A549 (cell line): Measurements from ENCODE around the gene SMC6. TPM values are rescaled to one million over a fixed set of nuclear protein-coding genes. Genes with fewer than 3 reads are reported as not detected.
A peak's percentile ranks its signal among the peaks of the same experiment; 100 is the strongest.

Source experiments
- ATAC-seq, 2 experiments: fragments of 200-7000 bp in 1 of 2; fragments of >200 bp in 1 of 2; cut with Nextera tagmentation in 1 of 2; cut with Tn5 transposase in 1 of 2; 3 replicates each; pipeline versions ENCODE4 v1.8.0 to v1.9.1; 2018 to 2020; ENCODE audit warnings: mild to moderate bottlenecking in 1 of 2, moderate library complexity in 1 of 2
- CTCF ChIA-PET: fragments of 300-600 bp; sonication (Branson Sonifier 250); formaldehyde crosslinking; extraction: SDS; loops from one replicate; lab custom pipeline; 2021; ENCODE audit warnings: antibody characterized with exemption, inconsistent platforms; lab: Yijun Ruan, JAX
- POLR2A ChIA-PET: fragments of 350-600 bp; formaldehyde crosslinking; extraction: SDS; loops from one replicate; lab custom pipeline; 2021; ENCODE audit warnings: antibody characterized with exemption, inconsistent platforms; lab: Yijun Ruan, JAX
- DNase-seq, 2 experiments: peaks; one replicate each; pipeline versions ENCODE4 v3.0.0 to v3.0.0-alpha.2; 2011 to 2016; ENCODE audit warnings: low read depth in 1 of 2, low spot score in 1 of 2
- FAIRE-seq: peaks from 2 replicates; lab custom pipeline; 2011; peaks lifted over from hg19 to GRCh38; lab: Jason Lieb, UNC
- H3K27ac ChIP-seq, 2 experiments: fragments of >200 bp; sonication (Bioruptor Twin); formaldehyde crosslinking; 3 replicates each; pipeline ENCODE4 v1.5.1; 2016 to 2017
- H3K4me1 ChIP-seq: fragments of >200 bp; sonication (Bioruptor Twin); formaldehyde crosslinking; 3 replicates; pipeline ENCODE4 v1.6.1; 2016
- H3K4me2 ChIP-seq: fragments of >200 bp; sonication (Bioruptor Twin); formaldehyde crosslinking; 3 replicates; pipeline ENCODE4 v1.6.1; 2016
- H3K4me3 ChIP-seq: fragments of >200 bp; sonication (Bioruptor Twin); formaldehyde crosslinking; 3 replicates; pipeline ENCODE4 v1.5.1; 2016
- H3K9me3 ChIP-seq: fragments of >200 bp; sonication (Bioruptor Twin); formaldehyde crosslinking; 3 replicates; pipeline ENCODE4 v1.6.1; 2016
- CBX8 ChIP-seq: fragments of 200-600 bp; sonication (generic); IDR thresholded peaks from 2 replicates; pipeline ENCODE4 v1.6.1; 2016
- CHD2 ChIP-seq: fragments of 150-350 bp; IDR thresholded peaks from 2 replicates; pipeline ENCODE4 v1.6.1; 2014; ENCODE audit warnings: low read length; ENCODE audit not compliant: partially characterized antibody
- CHD4 ChIP-seq: fragments of 200-600 bp; sonication (generic); IDR thresholded peaks from 2 replicates; pipeline ENCODE4 v1.6.1; 2016; ENCODE audit warnings: antibody characterized with exemption, mild to moderate bottlenecking, borderline replicate concordance
- EHF ChIP-seq: fragments of 250-450 bp; sonication (Bioruptor Pico); IDR thresholded peaks from 2 replicates; pipeline ENCODE4 v1.5.0; 2020; ENCODE audit warnings: mild to moderate bottlenecking
- FOSL2 ChIP-seq, 2 experiments: fragments of 450-650 bp in 1 of 2; fragments of >200 bp in 1 of 2; sonication (Bioruptor Twin) in 1 of 2; formaldehyde crosslinking; IDR thresholded peaks; 2 replicates each; pipeline versions ENCODE4 v1.5.0 to v1.6.1; 2016 to 2020; ENCODE audit warnings: mild to moderate bottlenecking in 1 of 2, moderate library complexity in 1 of 2
- HEYL ChIP-seq: fragments of 250-450 bp; sonication (Bioruptor Pico); IDR thresholded peaks from 2 replicates; pipeline ENCODE4 v1.8.0; 2021; ENCODE audit warnings: mild to moderate bottlenecking, moderate library complexity
- HOXA7 ChIP-seq: fragments of 250-450 bp; sonication (Bioruptor Pico); IDR thresholded peaks from 2 replicates; pipeline ENCODE4 v1.5.0; 2020; ENCODE audit warnings: mild to moderate bottlenecking, moderate library complexity
- JUN ChIP-seq, 2 experiments: fragments of >200 bp; sonication (Bioruptor Twin); formaldehyde crosslinking; IDR thresholded peaks; 2 replicates in 1 of 2; 3 replicates in 1 of 2; pipeline ENCODE4 v1.6.1; 2016 to 2017
- MAFK ChIP-seq: fragments of 450-650 bp; IDR thresholded peaks from 2 replicates; pipeline ENCODE4 v1.6.1; 2014; ENCODE audit not compliant: partially characterized antibody
- MAZ ChIP-seq: fragments of 150-350 bp; IDR thresholded peaks from 2 replicates; pipeline ENCODE4 v1.6.1; 2014; ENCODE audit warnings: antibody characterized with exemption, low read depth, low read length, borderline replicate concordance
- POLR2AphosphoS2 ChIP-seq: conservative IDR thresholded peaks from 2 replicates; pipeline ENCODE4 v1.6.1; 2012; ENCODE audit warnings: low read length, improper control_type of control experiment, inconsistent platforms
- RARB ChIP-seq: fragments of 250-450 bp; sonication (Bioruptor Pico); IDR thresholded peaks from 2 replicates; pipeline ENCODE4 v1.8.0; 2021; ENCODE audit warnings: mild to moderate bottlenecking, moderate library complexity
- RFX5 ChIP-seq: fragments of 450-650 bp; IDR thresholded peaks from 2 replicates; pipeline ENCODE4 v1.7.1; 2014; ENCODE audit warnings: antibody characterized with exemption, mild to moderate bottlenecking, moderate library complexity
- ZC3H11A ChIP-seq: fragments of 450-650 bp; IDR thresholded peaks from 2 replicates; pipeline ENCODE4 v1.6.1; 2014; ENCODE audit warnings: antibody characterized with exemption, mild to moderate bottlenecking
- ZFP36 ChIP-seq: fragments of 450-650 bp; IDR thresholded peaks from 2 replicates; pipeline ENCODE4 v1.6.1; 2014; ENCODE audit warnings: borderline replicate concordance; ENCODE audit not compliant: partially characterized antibody
- ZNF302 ChIP-seq: fragments of 250-450 bp; sonication (Bioruptor Pico); IDR thresholded peaks from 2 replicates; pipeline ENCODE4 v1.9.0; 2021; ENCODE audit warnings: inconsistent platforms, mild to moderate bottlenecking, moderate library complexity
- ZSCAN20 ChIP-seq: fragments of 250-450 bp; sonication (Bioruptor Pico); IDR thresholded peaks from 2 replicates; pipeline ENCODE4 v1.8.0; 2022; ENCODE audit warnings: mild to moderate bottlenecking, moderate library complexity
- WGBS: methylation state at CpG from one replicate; pipeline ENCODE4 v1.1.6; 2017; ENCODE audit errors: missing lambda C conversion rate; 5-methylcytosine and 5-hydroxymethylcytosine counted together
- polyA plus RNA-seq, 4 experiments: library from polyadenylated mRNA; depleted of rRNA in 3 of 4; stranded (reverse); fragments of >200 nt; fragmentation: RNase III in 1 of 4; extraction: RNeasy Plus Mini Kit Qiagen cat#74134 plus additional on column Dnase treatment in 1 of 4; gene quantifications; 2 replicates in 3 of 4; 3 replicates in 1 of 4; pipeline ENCODE4 v1.2.3, GENCODE V29; 2011 to 2017
- TF ChIP-seq, protein P1 (sequence below): IDR thresholded peaks from 2 replicates; pipeline ENCODE4 v1.6.1; 2012
- TF ChIP-seq, protein P2 (sequence below): fragments of >200 bp; sonication (Bioruptor Twin); formaldehyde crosslinking; IDR thresholded peaks from 2 replicates; pipeline ENCODE4 v1.6.1; 2016
- TF ChIP-seq, protein P3 (sequence below): fragments of >200 bp; sonication (Bioruptor Twin); formaldehyde crosslinking; IDR thresholded peaks from 3 replicates; pipeline ENCODE4 v1.5.1; 2016
- TF ChIP-seq, protein P4 (sequence below): fragments of >200 bp; sonication (Bioruptor Twin); formaldehyde crosslinking; IDR thresholded peaks from 3 replicates; pipeline ENCODE4 v1.6.1; 2016

Gene SMC6
- polyA plus RNA-seq, 2 of the 4 experiments (the other 2 are of a cell fraction), result 29.9 to 51.6 TPM

DNA sequence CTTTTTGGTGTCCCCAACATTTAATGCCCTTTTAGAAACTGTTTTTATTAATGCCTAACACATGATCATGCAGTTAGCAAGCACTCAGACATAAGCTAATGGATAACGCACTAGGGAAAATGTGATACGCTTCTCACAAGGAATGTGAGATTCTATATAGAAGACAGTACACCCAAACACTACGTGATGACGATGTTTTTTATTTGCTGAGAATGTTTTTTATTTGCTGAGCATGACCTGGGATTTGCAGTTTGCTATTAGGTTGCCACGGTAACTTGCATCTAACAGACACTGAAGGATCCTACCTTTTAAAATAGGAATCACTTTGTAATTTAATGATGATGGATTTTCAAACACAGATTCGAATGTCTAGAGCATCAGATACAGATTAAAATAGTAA, 4.9 kb downstream of the SMC6 start:
- ATAC-seq, result peak; percentile 52 to 68
- TF ChIP-seq RARB (0 out of 2 replicates have a peak, but pooled peaks have one; percentile 9), ZC3H11A (no peak), MAFK (peak; percentile 96), ZNF302 (no peak), FOSL2 (IDR thresholded peaks at IDR 0.05) (no peak), FOSL2 (CRISPR knock-in tag; IDR thresholded peaks at IDR 0.05) (peak; percentile 73), CBX8 (no peak), RFX5 (peak; percentile 41; the same call in 1 of the 2 replicates), ZSCAN20 (CRISPR knock-in tag) (no peak)
- TF ChIP-seq, protein P1, sequence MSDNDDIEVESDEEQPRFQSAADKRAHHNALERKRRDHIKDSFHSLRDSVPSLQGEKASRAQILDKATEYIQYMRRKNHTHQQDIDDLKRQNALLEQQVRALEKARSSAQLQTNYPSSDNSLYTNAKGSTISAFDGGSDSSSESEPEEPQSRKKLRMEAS, result peak; percentile 51; the same call in 1 of the 2 replicates
- ChIA-PET POLR2A (no interaction called here), CTCF (interaction anchor here (0.9 to 2.2 kb wide), 2 partner anchors 29 to 77 kb away, joined by 4 to 10 read pairs; no protein-coding TSS in a partner anchor)
- FAIRE-seq, result peak; percentile 74
- H3K27ac ChIP-seq, result peak overlapping the region; percentile 56 to 59; a peak in 5 of 6 replicates
- H3K4me1 ChIP-seq, result peaks cover 66% of the 10 kb centered on the region
- peak overlapping the region; percentile 10; the same call in 1 of the 3 replicates for H3K4me3 ChIP-seq
- WGBS, result 3% methylated on average over 6 of the region's 6 CpGs
- no peaks in the 10 kb centered on the region for H3K9me3 ChIP-seq
- DNase-seq, result peak; percentile 78 to 94
- H3K4me2 ChIP-seq, result peak overlapping the region; percentile 83

DNA sequence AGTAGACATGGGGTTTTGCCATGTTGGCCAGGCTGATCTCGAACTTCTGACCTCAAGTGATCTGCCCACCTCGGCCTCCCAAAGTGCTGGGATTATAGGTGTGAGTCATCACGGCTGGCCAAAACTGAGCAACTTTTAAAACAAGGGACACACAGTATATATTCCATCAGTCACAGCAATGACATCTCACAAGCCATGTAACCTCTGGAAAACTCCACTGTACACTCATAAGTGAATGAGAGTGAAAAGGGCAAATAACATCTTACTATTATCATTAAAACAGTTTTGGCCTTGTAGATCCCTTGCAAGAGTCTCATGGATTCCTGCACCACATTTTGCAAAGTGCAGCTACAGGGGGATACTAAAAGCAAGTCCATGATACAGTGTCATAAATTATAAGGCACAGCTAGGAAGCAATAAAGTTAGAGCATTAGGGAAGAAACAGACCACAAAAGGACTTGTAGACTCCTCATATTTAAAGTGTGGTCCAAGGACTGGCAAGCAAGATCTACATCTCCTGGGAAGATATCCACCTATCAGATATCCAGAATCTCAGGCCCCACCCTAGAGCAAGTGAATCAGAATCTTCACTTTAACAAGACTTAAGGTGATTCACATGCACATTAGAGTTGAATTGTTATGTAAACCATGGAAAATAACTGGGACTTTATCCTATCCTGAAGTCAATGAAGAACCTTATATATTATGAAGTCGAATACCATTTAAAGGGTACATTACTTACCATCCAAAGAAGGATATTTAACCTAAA, 5.7 kb downstream of the SMC6 start:
- H3K4me3 ChIP-seq, result peak overlapping the region; percentile 10; the same call in 1 of the 3 replicates
- peak overlapping the region; percentile 59 to 64 for H3K27ac ChIP-seq
- ChIA-PET CTCF (interaction anchor here (0.7 to 2.2 kb wide), 2 partner anchors 29 to 555 kb away, joined by 4 to 10 read pairs; no protein-coding TSS in a partner anchor), POLR2A (no interaction called here)
- peak; percentile 66 to 88 for DNase-seq
- peak overlapping the region; percentile 83 for H3K4me2 ChIP-seq
- peaks cover 66% of the 10 kb centered on the region for H3K4me1 ChIP-seq
- ATAC-seq, result peak; percentile 84 to 87
- WGBS, result 35% methylated on average over 4 of the region's 4 CpGs
- no peak for FAIRE-seq
- H3K9me3 ChIP-seq, result no peaks in the 10 kb centered on the region
- TF ChIP-seq CHD4 (no peak), FOSL2 (IDR thresholded peaks at IDR 0.05) (no peak), FOSL2 (CRISPR knock-in tag; IDR thresholded peaks at IDR 0.05) (peak; percentile 79)

DNA sequence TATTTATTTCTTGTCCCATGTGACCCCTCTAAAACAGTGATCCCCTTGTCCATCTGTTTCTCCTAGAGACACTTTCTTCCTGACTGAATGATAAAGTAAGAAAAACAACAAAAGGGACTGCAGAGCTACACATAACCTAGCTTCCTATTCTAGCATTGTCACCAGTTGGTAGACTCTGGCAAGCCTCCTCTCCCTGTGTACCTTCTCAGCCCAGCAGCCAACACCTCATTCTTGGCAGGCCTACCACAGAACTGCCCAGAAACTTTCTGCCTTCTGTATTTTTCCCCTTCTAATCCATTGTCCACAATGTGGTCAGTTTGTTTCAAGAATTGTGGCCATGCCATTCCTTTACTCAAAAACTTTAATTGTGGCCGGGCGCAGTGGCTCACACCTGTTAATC, 13.4 kb downstream of the SMC6 start:
- Histone ChIP-seq H3K9me3 (no peaks in the 10 kb centered on the region), H3K27ac (no peak overlapping the region), H3K4me1 (no peaks in the 10 kb centered on the region), H3K4me2 (no peak overlapping the region)
- no peak for FAIRE-seq
- ChIA-PET POLR2A (no interaction called here), CTCF (interaction anchor here (1.0 to 1.4 kb wide), 2 partner anchors 19 to 20 kb away, joined by 3 to 4 read pairs; no protein-coding TSS in a partner anchor)
- ATAC-seq, result no peak
- DNase-seq, result no peak
- TF ChIP-seq POLR2AphosphoS2, result no peak
- TF ChIP-seq HOXA7 (CRISPR knock-in tag), result no peak
- no peak for TF ChIP-seq JUN (IDR thresholded peaks at IDR 0.05)
- no peak for TF ChIP-seq CHD2
- TF ChIP-seq, protein P2, sequence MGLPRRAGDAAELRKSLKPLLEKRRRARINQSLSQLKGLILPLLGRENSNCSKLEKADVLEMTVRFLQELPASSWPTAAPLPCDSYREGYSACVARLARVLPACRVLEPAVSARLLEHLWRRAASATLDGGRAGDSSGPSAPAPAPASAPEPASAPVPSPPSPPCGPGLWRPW, result no peak
- TF ChIP-seq, protein P3, sequence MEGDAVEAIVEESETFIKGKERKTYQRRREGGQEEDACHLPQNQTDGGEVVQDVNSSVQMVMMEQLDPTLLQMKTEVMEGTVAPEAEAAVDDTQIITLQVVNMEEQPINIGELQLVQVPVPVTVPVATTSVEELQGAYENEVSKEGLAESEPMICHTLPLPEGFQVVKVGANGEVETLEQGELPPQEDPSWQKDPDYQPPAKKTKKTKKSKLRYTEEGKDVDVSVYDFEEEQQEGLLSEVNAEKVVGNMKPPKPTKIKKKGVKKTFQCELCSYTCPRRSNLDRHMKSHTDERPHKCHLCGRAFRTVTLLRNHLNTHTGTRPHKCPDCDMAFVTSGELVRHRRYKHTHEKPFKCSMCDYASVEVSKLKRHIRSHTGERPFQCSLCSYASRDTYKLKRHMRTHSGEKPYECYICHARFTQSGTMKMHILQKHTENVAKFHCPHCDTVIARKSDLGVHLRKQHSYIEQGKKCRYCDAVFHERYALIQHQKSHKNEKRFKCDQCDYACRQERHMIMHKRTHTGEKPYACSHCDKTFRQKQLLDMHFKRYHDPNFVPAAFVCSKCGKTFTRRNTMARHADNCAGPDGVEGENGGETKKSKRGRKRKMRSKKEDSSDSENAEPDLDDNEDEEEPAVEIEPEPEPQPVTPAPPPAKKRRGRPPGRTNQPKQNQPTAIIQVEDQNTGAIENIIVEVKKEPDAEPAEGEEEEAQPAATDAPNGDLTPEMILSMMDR, result no peak
- TF ChIP-seq ZFP36, result no peak
- TF ChIP-seq HEYL (CRISPR knock-in tag), result no peak
- TF ChIP-seq, protein P4, sequence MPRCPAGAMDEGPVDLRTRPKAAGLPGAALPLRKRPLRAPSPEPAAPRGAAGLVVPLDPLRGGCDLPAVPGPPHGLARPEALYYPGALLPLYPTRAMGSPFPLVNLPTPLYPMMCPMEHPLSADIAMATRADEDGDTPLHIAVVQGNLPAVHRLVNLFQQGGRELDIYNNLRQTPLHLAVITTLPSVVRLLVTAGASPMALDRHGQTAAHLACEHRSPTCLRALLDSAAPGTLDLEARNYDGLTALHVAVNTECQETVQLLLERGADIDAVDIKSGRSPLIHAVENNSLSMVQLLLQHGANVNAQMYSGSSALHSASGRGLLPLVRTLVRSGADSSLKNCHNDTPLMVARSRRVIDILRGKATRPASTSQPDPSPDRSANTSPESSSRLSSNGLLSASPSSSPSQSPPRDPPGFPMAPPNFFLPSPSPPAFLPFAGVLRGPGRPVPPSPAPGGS, result no peak
- TF ChIP-seq MAZ, result no peak
- TF ChIP-seq EHF, result no peak
- TF ChIP-seq, all 56 proteins: peak for 0
- H3K4me3 ChIP-seq, result no peak overlapping the region
- WGBS, result 94% methylated on average over 2 of the region's 2 CpGs
